Thoracic aorta (tissue), 2 donors: ENCODE measurements around the gene DLG5. TPM values are rescaled to one million over a fixed set of nuclear protein-coding genes. Genes with fewer than 3 reads are reported as not detected.

Source experiments
- ATAC-seq: fragments of 150-250 bp; one replicate; pipeline ENCODE4 v1.8.0; 2017; ENCODE audit warnings: low read depth; ENCODE audit not compliant: insufficient number of reproducible peaks, low FRiP score
- DNase-seq: peaks from one replicate; pipeline ENCODE4 v3.0.0-alpha.2; 2020; ENCODE audit warnings: low spot score
- H3K27ac ChIP-seq, 2 donors: fragments of 200-600 bp; sonication (generic); 1 replicate in 1 of 2; 2 replicates in 1 of 2; pipeline ENCODE4 v1.5.1; 2016; ENCODE audit warnings: mild to moderate bottlenecking in 2 of 2, moderate library complexity in 2 of 2
- H3K27me3 ChIP-seq: fragments of 200-600 bp; sonication (generic); replicated peaks from 2 replicates; pipeline ENCODE4 v1.6.0; 2016; ENCODE audit warnings: mild to moderate bottlenecking; ENCODE audit not compliant: insufficient read depth
- H3K36me3 ChIP-seq: fragments of 200-600 bp; sonication (generic); one replicate; pipeline ENCODE4 v1.5.1; 2016
- H3K4me1 ChIP-seq, 2 donors: fragments of 200-600 bp; sonication (generic); 1 replicate in 1 of 2; 2 replicates in 1 of 2; pipeline versions ENCODE4 v1.5.1 to v1.6.0; 2016; ENCODE audit warnings: low read depth in 2 of 2, mild to moderate bottlenecking in 1 of 2; ENCODE audit not compliant: control insufficient read depth in 1 of 2
- H3K4me3 ChIP-seq: fragments of 200-600 bp; sonication (generic); 2 replicates; pipeline ENCODE4 v1.5.1; 2016; ENCODE audit warnings: mild to moderate bottlenecking
- H3K9me3 ChIP-seq: fragments of 200-600 bp; sonication (generic); 2 replicates; pipeline ENCODE4 v1.5.1; 2016
- CTCF ChIP-seq: fragments of 200-600 bp; sonication (generic); IDR thresholded peaks from one replicate; pipeline ENCODE4 v1.5.1; 2019; ENCODE audit warnings: antibody characterized with exemption
- total RNA-seq, 2 donors: library from RNA; depleted of rRNA; stranded (reverse); fragments of >200 nt; gene quantifications; one replicate each; pipeline versions ENCODE4 v1.1.0 to v1.2.3, GENCODE V29; 2016

Gene DLG5
- total RNA-seq, 2 donors from 2014 or later, result 36.4 to 79.6 TPM

DNA sequence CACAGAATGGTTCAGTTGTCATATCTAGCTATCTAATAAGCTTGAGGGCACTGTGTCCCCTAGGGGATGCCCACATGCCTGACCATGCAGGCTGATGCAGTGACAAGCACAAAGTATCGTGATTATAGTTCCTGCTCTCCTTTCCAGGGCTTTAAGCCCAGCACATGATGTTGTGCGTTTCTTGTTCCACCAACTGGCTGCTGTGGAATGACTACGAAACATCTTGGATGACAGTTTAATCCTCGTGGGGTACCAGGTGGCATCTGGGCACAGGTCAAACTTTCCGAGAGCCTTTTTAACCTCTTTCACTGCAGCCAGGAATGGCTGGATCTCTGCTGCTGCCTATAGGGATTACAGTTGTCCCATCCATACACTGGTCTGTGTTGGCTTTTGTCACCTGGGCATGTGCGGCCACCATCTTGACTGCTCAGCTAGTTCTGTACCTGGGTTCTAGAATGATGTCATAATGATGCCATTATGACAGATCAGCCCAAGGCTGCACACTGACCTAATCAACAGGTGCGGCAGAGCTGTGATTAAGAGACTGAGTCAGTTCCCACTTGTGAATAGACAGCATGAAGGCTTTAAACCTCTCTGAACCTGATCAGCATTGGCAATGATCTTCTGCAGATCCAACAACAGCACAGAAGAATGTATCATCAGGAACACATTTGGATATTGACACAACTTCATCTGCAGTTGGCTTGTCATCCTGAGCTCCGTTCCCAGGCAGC, 144.1 kb downstream of the DLG5 start:
- H3K9me3 ChIP-seq, result no peaks in the 10 kb centered on the region
- DNase-seq, result no peak
- no peak for ATAC-seq
- H3K4me1 ChIP-seq, result no peaks in the 10 kb centered on the region
- no peak for TF ChIP-seq CTCF
- peaks cover 8% of the 10 kb centered on the region for H3K36me3 ChIP-seq
- H3K27ac ChIP-seq, result no peak overlapping the region
- H3K4me3 ChIP-seq, result no peak overlapping the region
- H3K27me3 ChIP-seq, result no peaks in the 10 kb centered on the region

DNA sequence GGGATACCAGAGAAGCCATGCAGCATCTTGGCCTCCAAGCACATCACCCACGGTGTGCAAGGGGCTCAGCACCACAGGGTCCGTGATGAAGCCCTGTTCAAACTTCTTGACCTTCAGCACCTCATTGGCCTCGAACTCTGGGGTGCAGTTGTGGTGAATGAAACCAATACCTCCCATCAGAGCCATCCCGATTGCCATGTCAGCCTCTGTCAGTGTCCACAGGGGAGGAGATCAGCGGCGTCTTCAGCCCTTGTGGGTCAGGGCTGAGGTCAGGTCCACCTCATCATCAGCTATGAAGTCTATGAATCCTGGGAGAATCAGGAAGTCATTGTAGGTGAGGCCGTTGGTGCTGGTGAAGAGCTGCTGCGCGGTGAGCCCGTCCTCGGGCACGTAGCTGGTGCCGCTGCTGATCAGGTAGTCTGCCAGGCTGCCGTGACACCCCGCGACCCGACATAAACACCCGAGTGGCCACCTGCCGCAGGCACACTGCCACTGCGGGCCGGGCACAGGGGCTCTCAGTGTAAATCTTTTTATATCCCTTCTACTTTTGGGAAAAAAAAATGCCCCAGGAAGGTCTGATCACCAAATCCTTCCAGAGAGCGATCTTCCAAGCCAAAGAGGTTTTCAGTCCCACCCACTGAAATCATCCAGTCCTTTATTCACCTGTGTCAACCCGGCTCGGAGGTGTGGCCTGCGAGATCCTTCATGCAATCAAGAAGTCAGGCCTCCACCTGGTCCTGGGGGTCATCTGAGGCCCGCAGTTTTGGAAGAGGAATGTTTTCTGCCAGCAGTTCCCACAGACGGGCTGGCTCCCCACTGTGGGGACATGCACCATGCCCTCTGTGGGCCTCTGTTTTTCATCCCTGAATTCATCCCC, 144.9 kb downstream of the DLG5 start:
- Histone ChIP-seq H3K4me3 (no peak overlapping the region), H3K36me3 (peaks cover 6% of the 10 kb centered on the region), H3K27ac (no peak overlapping the region), H3K4me1 (no peaks in the 10 kb centered on the region), H3K27me3 (no peaks in the 10 kb centered on the region), H3K9me3 (peaks cover 5% of the 10 kb centered on the region)
- no peak for TF ChIP-seq CTCF
- ATAC-seq (no peak), DNase-seq (no peak)

- ATAC-seq (no peak), DNase-seq (no peak)
- Histone ChIP-seq H3K27me3 (no peaks in the 10 kb centered on the region), H3K36me3 (peaks cover 6% of the 10 kb centered on the region), H3K4me3 (no peak overlapping the region), H3K9me3 (peaks cover 10% of the 10 kb centered on the region), H3K27ac (no peak overlapping the region), H3K4me1 (no peaks in the 10 kb centered on the region)
- TF ChIP-seq CTCF, result no peak
These were observed 146.4 kb downstream of the DLG5 start for GRCh38 chr10:77780180-77780579.

DNA sequence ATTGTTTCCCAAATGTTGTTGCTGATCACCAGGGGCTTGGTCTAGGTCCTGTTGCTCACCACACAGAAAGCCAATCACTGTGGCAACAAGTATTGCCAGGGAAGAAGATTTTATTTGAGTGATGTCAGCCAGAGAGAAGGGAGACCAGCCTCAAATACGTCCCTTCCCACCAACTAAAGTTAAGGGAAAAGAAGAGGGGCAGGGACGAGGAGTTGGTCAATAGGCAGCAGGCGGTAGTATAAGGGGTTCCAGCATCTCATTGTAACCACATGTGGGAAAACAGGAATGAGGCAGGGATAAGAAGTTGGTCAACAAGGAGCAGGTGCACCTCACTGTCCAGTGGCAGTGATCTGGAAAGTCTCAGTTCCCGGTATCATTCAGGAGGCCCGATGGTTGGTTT, 150.1 kb downstream of the DLG5 start:
- no peak overlapping the region for H3K4me3 ChIP-seq
- H3K27ac ChIP-seq, result no peak overlapping the region
- no peaks in the 10 kb centered on the region for H3K27me3 ChIP-seq
- H3K36me3 ChIP-seq, result peaks cover 3% of the 10 kb centered on the region
- ATAC-seq, result no peak
- peaks cover 10% of the 10 kb centered on the region for H3K9me3 ChIP-seq
- H3K4me1 ChIP-seq, result no peaks in the 10 kb centered on the region
- no peak for DNase-seq
- no peak for TF ChIP-seq CTCF

- no peak overlapping the region for H3K27ac ChIP-seq
- H3K9me3 ChIP-seq, result peaks cover 10% of the 10 kb centered on the region
- no peak overlapping the region for H3K4me3 ChIP-seq
- DNase-seq (no peak), ATAC-seq (no peak)
- H3K4me1 ChIP-seq, result no peaks in the 10 kb centered on the region
- TF ChIP-seq CTCF, result no peak
- no peaks in the 10 kb centered on the region for H3K27me3 ChIP-seq
- peaks cover 3% of the 10 kb centered on the region for H3K36me3 ChIP-seq
These were observed 151.6 kb downstream of the DLG5 start for GRCh38 chr10:77774940-77775391.
